Muscle layer of colon (tissue), 2 donors: Measurements from ENCODE around the gene CIZ1.

Experiments used
- H3K27ac ChIP-seq: one replicate; pipeline ENCODE4 v1.7.0; 2013; ENCODE audit warnings: low read depth, mild to moderate bottlenecking, low read length, moderate library complexity
- H3K27me3 ChIP-seq, 2 donors: one replicate each; pipeline ENCODE4 v1.7.0; 2013; ENCODE audit warnings: low read length in 2 of 2, mild to moderate bottlenecking in 2 of 2; ENCODE audit not compliant: insufficient read depth in 2 of 2, control insufficient read depth in 1 of 2
- H3K36me3 ChIP-seq: one replicate; pipeline ENCODE4 v1.7.0; 2013; ENCODE audit warnings: mild to moderate bottlenecking, low read length; ENCODE audit not compliant: insufficient read depth
- H3K4me1 ChIP-seq: one replicate; pipeline ENCODE4 v1.7.0; 2013; ENCODE audit warnings: mild to moderate bottlenecking, low read length; ENCODE audit not compliant: insufficient read depth
- H3K4me3 ChIP-seq, 2 donors: one replicate each; pipeline ENCODE4 v1.7.0; 2013; ENCODE audit warnings: low read length in 2 of 2, low read depth in 1 of 2, mild to moderate bottlenecking in 1 of 2, moderate library complexity in 1 of 2
- H3K9ac ChIP-seq: one replicate; pipeline ENCODE4 v1.7.0; 2013; ENCODE audit warnings: low read length
- H3K9me3 ChIP-seq: one replicate; pipeline ENCODE4 v1.7.0; 2013; ENCODE audit warnings: mild to moderate bottlenecking, low read length
- donor health status: abdominal sarcoma.
- donor health status: Adenocarcinoma of cecum.

The CIZ1 gene

GRCh38 chr9:128222026-128222425 lies 30.7 kb upstream of the CIZ1 start:
- H3K9ac ChIP-seq, result no peak overlapping the region
- H3K36me3 ChIP-seq, result no peaks in the 10 kb centered on the region
- peaks cover 12% of the 10 kb centered on the region for H3K4me1 ChIP-seq
- H3K4me3 ChIP-seq, result no peak overlapping the region
- H3K9me3 ChIP-seq, result no peaks in the 10 kb centered on the region
- no peak overlapping the region for H3K27ac ChIP-seq
- no peaks in the 10 kb centered on the region for H3K27me3 ChIP-seq

- Histone ChIP-seq H3K9me3 (no peaks in the 10 kb centered on the region), H3K36me3 (no peaks in the 10 kb centered on the region), H3K27ac (no peak overlapping the region), H3K4me1 (peaks cover 18% of the 10 kb centered on the region), H3K27me3 (no peaks in the 10 kb centered on the region), H3K4me3 (no peak overlapping the region), H3K9ac (no peak overlapping the region)
These were observed 28.5 kb upstream of the CIZ1 start for GRCh38 chr9:128219831-128220230.

GRCh38 chr9:128218518-128219389 lies 27.4 kb upstream of the CIZ1 start:
- peak overlapping the region; percentile 45 for H3K27ac ChIP-seq
- H3K4me1 ChIP-seq, result peaks cover 18% of the 10 kb centered on the region
- H3K27me3 ChIP-seq, result no peaks in the 10 kb centered on the region
- no peaks in the 10 kb centered on the region for H3K9me3 ChIP-seq
- H3K4me3 ChIP-seq, result peak overlapping the region; percentile 31 to 56
- H3K36me3 ChIP-seq, result no peaks in the 10 kb centered on the region
- H3K9ac ChIP-seq, result no peak overlapping the region

GRCh38 chr9:128218172-128218517 lies 26.8 kb upstream of the CIZ1 start:
- H3K27me3 ChIP-seq, result no peaks in the 10 kb centered on the region
- no peak overlapping the region for H3K9ac ChIP-seq
- H3K27ac ChIP-seq, result peak overlapping the region; percentile 45
- peak overlapping the region; percentile 31 to 56 for H3K4me3 ChIP-seq
- H3K4me1 ChIP-seq, result peaks cover 18% of the 10 kb centered on the region
- H3K36me3 ChIP-seq, result no peaks in the 10 kb centered on the region
- no peaks in the 10 kb centered on the region for H3K9me3 ChIP-seq

DNA sequence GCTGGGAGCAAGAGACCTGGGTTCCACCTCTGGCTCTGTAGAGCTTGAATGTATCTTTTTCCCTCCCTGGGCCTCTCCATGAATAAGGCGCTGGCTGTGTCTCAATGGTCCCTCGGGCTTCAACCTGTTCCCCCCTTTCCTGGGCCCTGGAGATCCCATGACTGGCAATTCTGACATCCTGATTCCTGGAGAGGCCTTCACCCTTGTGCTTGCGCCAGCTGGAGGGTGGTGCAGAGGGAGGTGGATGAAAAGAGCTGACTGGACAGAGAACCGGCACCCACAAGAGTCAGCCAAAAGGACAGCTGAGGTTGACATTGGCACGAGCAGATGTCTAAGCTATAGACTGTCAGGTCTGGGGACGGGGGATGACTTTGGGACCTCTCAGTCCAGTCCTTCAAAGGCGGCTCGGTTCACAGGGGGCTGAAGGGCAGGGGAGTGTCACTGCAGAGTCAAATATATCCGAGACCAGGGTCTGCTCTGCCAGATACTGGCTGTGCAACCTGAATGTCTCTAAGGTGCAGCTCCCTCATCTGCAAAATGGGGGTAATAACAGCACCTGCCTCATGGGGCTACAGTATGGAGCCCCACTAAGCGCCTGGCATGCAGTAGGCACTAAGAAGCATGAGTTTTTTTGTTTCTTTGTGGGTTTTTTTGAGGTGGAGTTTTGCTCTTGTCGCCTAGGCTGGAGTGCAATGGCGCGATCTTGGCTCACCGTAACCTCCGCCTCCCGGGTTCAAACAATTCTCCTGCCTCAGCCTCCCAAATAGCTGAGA lies 25.6 kb upstream of the CIZ1 start:
- H3K4me1 ChIP-seq, result peaks cover 18% of the 10 kb centered on the region
- no peaks in the 10 kb centered on the region for H3K9me3 ChIP-seq
- H3K4me3 ChIP-seq, result no peak overlapping the region
- H3K9ac ChIP-seq, result no peak overlapping the region
- no peaks in the 10 kb centered on the region for H3K36me3 ChIP-seq
- H3K27me3 ChIP-seq, result no peaks in the 10 kb centered on the region
- H3K27ac ChIP-seq, result peak overlapping the region; percentile 52

GRCh38 chr9:128215491-128216409 lies 24.4 kb upstream of the CIZ1 start:
- Histone ChIP-seq H3K27ac (peak overlapping the region; percentile 52), H3K4me3 (no peak overlapping the region), H3K9ac (no peak overlapping the region)

DNA sequence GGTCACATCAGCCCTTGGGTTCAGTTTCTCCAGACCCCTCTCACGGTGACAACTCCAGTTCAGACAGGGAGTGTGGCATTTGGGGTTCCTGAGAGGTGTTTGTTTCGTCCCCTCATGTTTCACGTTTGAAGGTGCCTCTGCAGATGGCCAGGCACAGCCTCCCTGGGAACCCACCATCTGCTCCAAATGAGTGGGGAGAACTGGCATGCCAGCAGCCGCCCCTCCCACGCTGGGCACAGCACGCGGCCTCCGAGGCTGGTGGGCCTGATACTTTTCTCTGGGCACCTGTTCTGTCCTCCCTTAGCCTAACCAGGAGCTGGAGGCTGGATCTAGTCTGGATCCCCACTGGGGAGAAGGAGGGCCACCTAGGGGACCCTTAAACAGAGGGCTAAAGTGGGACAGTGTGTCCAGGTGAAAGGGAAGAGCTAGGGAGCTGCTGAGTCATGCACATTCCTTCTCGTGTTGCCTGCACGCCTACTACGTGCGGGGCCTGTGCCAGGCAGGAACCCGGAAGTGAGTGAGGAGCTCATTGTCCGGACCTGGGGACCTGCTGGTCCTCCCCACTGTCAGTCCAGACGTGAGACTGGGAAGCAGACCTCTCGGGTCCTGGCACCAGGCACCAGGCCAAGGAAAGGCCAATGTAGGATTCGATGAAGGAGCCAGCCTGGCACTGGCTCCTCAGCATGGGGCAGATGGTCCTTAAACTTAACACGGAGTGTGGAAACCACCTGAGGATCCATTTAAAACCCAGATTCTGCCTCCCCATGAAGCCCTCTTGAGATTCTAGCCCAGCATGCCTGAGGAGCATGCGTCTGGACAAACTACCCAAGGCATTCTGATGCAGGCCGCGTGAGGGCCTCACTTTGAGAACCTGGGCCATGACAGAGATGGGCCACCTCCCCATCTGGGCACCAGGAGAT lies 23.5 kb upstream of the CIZ1 start:
- no peaks in the 10 kb centered on the region for H3K36me3 ChIP-seq
- H3K9ac ChIP-seq, result no peak overlapping the region
- H3K27ac ChIP-seq, result peak overlapping the region; percentile 27
- no peaks in the 10 kb centered on the region for H3K27me3 ChIP-seq
- no peaks in the 10 kb centered on the region for H3K9me3 ChIP-seq
- H3K4me1 ChIP-seq, result peaks cover 18% of the 10 kb centered on the region
- H3K4me3 ChIP-seq, result no peak overlapping the region

More at GRCh38 chr9:128215491-128216409, 24.4 kb upstream of the CIZ1 start:
- peaks cover 18% of the 10 kb centered on the region for H3K4me1 ChIP-seq
- H3K27me3 ChIP-seq, result no peaks in the 10 kb centered on the region
- no peaks in the 10 kb centered on the region for H3K9me3 ChIP-seq
- no peaks in the 10 kb centered on the region for H3K36me3 ChIP-seq

GRCh38 chr9:128213746-128214497 lies 22.6 kb upstream of the CIZ1 start:
- Histone ChIP-seq H3K36me3 (no peaks in the 10 kb centered on the region), H3K4me3 (no peak overlapping the region), H3K9ac (no peak overlapping the region), H3K27me3 (no peaks in the 10 kb centered on the region), H3K9me3 (no peaks in the 10 kb centered on the region), H3K4me1 (peaks cover 14% of the 10 kb centered on the region), H3K27ac (no peak overlapping the region)

DNA sequence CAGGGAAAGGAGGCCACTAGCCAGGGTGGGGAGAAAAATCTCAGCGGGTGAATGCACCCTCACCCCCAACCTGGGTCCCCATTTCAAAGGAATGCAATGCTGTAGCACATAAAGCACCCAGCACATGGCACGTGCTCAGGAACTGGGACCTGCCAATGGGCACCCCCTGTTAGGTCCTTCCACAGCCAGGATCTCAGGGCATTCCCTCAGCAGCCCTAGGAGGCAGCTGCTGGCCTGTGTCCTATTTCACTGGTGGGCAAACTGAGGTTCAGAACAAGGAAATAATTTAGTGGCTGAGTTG lies 20.6 kb upstream of the CIZ1 start:
- Histone ChIP-seq H3K27ac (no peak overlapping the region), H3K27me3 (peaks cover 0 to 5% of the 10 kb centered on the region in 2 donors), H3K9ac (no peak overlapping the region), H3K4me3 (no peak overlapping the region), H3K4me1 (peaks cover 6% of the 10 kb centered on the region), H3K36me3 (no peaks in the 10 kb centered on the region), H3K9me3 (no peaks in the 10 kb centered on the region)
